Lung (tissue), 12 donors: ENCODE data around the gene ARHGAP27. TPM values are rescaled to one million over a fixed set of nuclear protein-coding genes. Genes with fewer than 3 reads are reported as not detected.

Source experiments
- ATAC-seq: fragments of 200-7000 bp; cut with Tn5 transposase; one replicate; pipeline ENCODE4 v1.9.1; 2020; ENCODE audit warnings: moderate number of reproducible peaks; ENCODE audit not compliant: insufficient read depth, low FRiP score
- DNase-seq, 3 donors: peaks; one replicate each; pipeline ENCODE4 v3.0.0-alpha.2; 2013 to 2017
- H3K27ac ChIP-seq, 2 donors: one replicate each; pipeline ENCODE4 v1.5.1; 2013; ENCODE audit warnings: mild to moderate bottlenecking in 2 of 2, moderate library complexity in 2 of 2, control low read depth in 1 of 2, inconsistent platforms in 1 of 2, low read depth in 1 of 2, low read length in 1 of 2
- H3K27me3 ChIP-seq, 3 donors: one replicate each; pipeline ENCODE4 v1.5.1; 2013; ENCODE audit warnings: low read length in 2 of 3; ENCODE audit not compliant: control insufficient read depth in 3 of 3, insufficient read depth in 3 of 3
- H3K36me3 ChIP-seq, 4 donors: one replicate each; pipeline ENCODE4 v1.5.1; 2013; ENCODE audit warnings: low read length in 4 of 4, mild to moderate bottlenecking in 1 of 4, moderate library complexity in 1 of 4; ENCODE audit not compliant: control insufficient read depth in 4 of 4, insufficient read depth in 4 of 4
- H3K4me1 ChIP-seq, 5 donors: one replicate each; pipeline ENCODE4 v1.5.1; 2013; ENCODE audit warnings: low read length in 5 of 5, mild to moderate bottlenecking in 2 of 5, moderate library complexity in 1 of 5; ENCODE audit not compliant: control insufficient read depth in 5 of 5, insufficient read depth in 5 of 5
- H3K4me3 ChIP-seq: one replicate; pipeline ENCODE4 v1.5.1; 2013; ENCODE audit warnings: mild to moderate bottlenecking, control low read depth, moderate library complexity
- H3K9ac ChIP-seq, 2 donors: one replicate each; pipeline ENCODE4 v1.5.1; 2013; ENCODE audit warnings: low read length in 2 of 2, control low read depth in 1 of 2; ENCODE audit not compliant: insufficient read depth in 1 of 2
- H3K9me3 ChIP-seq, 4 donors: one replicate each; pipeline ENCODE4 v1.5.1; 2013; ENCODE audit warnings: low read length in 3 of 4, mild to moderate bottlenecking in 1 of 4, moderate library complexity in 1 of 4; ENCODE audit not compliant: control insufficient read depth in 4 of 4, insufficient read depth in 3 of 4
- WGBS, 2 donors: extraction: QIAGEN DNeasy Blood & Tissue Kit; methylation state at CpG; one replicate each; pipeline ENCODE4 v1.1.7; 2013; 5-methylcytosine and 5-hydroxymethylcytosine counted together
- polyA plus RNA-seq, 2 donors: library from polyadenylated mRNA; stranded (reverse); fragments of 200-250 nt; gene quantifications; one replicate each; pipeline ENCODE4 v1.2.1, GENCODE V29; 2013
- total RNA-seq, 2 donors: library from RNA; depleted of rRNA in 1 of 2; stranded (reverse); fragments of >200 nt in 1 of 2; gene quantifications; one replicate each; pipeline ENCODE4 v1.2.1, GENCODE V29; 2014 to 2021
- TF ChIP-seq, protein P1 (sequence below): IDR thresholded peaks from 2 replicates; pipeline ENCODE4 v1.5.1; 2012; ENCODE audit warnings: mild to moderate bottlenecking; ENCODE audit errors: control extremely low read depth, extremely low read depth
- donor health status: control.
- donor health status: control.
- donor health status: Bipolar disorder and iron deficiency.
- donor health status: healthy.
- donor health status: DM: yes; HTN: yes; CAD: no.

ARHGAP27 gene
- total and polyA plus RNA-seq, 4 donors, result 42.4 to 85.8 (median 61.8) TPM

DNA sequence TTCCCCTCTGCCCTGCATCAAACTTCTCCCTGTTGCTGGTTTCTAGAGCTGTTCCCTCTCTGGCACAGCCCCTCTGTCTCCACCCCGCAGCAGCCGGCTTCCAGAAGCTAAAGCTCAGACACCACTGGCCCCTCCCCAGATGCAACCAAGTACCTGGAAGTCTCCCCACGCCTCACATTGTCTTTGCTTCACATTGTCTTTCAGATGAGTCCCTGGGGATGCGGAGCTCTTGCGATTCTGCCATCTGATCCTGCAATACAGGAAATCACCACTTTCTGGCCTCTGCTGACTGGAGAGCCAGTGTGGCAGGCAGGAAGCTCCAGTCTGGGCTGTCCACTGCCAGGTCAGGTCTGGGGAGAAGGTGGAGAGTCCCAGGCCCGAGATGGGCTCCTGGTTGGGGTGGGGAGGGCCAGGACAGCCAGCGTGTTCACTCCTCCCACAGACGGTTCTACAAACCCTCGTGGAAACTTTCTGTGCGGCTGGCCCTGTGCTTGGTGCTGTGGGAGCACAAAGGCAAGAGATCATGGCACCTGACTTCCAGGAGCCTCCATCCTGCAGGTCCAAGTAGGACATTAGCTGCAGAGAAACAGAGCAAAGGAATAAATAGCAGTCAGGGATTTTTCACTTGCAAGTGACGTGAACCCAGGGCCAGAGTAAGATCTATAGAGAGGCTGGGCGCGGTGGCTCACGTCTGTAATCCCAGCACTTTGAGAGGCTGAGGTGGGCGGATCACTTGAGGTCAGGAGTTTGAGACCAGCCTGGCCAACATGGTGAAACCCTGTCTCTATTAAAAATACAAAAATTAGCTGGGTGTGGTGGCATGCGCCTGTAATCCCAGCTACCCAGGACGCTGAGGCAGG lies 67.9 kb downstream of the ARHGAP27 start:
- 71 to 76% methylated on average over 17 of the region's 17 CpGs for WGBS, 2 donors
- H3K9me3 ChIP-seq, result no peaks in the 10 kb centered on the region
- ATAC-seq, result no peak
- no peak for DNase-seq
- H3K4me1 ChIP-seq, result peaks cover 0 to 6% (median 0%) of the 10 kb centered on the region in 5 donors
- TF ChIP-seq, protein P1, sequence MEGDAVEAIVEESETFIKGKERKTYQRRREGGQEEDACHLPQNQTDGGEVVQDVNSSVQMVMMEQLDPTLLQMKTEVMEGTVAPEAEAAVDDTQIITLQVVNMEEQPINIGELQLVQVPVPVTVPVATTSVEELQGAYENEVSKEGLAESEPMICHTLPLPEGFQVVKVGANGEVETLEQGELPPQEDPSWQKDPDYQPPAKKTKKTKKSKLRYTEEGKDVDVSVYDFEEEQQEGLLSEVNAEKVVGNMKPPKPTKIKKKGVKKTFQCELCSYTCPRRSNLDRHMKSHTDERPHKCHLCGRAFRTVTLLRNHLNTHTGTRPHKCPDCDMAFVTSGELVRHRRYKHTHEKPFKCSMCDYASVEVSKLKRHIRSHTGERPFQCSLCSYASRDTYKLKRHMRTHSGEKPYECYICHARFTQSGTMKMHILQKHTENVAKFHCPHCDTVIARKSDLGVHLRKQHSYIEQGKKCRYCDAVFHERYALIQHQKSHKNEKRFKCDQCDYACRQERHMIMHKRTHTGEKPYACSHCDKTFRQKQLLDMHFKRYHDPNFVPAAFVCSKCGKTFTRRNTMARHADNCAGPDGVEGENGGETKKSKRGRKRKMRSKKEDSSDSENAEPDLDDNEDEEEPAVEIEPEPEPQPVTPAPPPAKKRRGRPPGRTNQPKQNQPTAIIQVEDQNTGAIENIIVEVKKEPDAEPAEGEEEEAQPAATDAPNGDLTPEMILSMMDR, result no peak
- H3K9ac ChIP-seq, result no peak overlapping the region
- H3K27me3 ChIP-seq, result no peaks in the 10 kb centered on the region
- H3K27ac ChIP-seq, result no peak overlapping the region
- no peaks in the 10 kb centered on the region for H3K36me3 ChIP-seq
- no peak overlapping the region for H3K4me3 ChIP-seq

DNA sequence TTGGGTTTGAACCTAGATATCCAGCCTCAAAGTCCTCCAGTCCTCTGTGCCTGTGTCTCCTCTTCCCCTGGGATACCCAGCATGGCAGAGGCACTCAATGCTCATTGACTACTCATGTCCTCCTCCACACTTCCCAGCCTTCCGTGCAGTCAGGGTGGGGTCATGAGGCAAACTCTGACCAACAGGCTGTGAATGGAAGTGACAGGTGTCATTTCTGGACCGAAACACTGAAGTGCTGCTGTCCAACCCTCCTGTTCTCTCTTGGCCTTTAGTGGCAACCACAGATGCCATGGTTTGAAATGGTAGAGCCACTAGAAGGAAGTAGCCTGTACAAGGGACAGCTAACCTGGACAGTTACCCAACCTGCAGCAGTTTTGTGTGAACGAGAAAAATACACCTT lies 69.2 kb downstream of the ARHGAP27 start:
- H3K4me3 ChIP-seq, result no peak overlapping the region
- ATAC-seq (no peak), DNase-seq (no peak)
- H3K27ac ChIP-seq, result no peak overlapping the region
- TF ChIP-seq, protein P1, result no peak
- H3K27me3 ChIP-seq, result peaks cover 0 to 3% (median 2%) of the 10 kb centered on the region in 3 donors
- H3K4me1 ChIP-seq, result peaks cover 0 to 6% (median 0%) of the 10 kb centered on the region in 5 donors
- WGBS, 2 donors, result 88 to 93% methylated on average over 3 of the region's 3 CpGs
- H3K9me3 ChIP-seq, result no peaks in the 10 kb centered on the region
- H3K36me3 ChIP-seq, result no peaks in the 10 kb centered on the region
- H3K9ac ChIP-seq, result no peak overlapping the region

DNA sequence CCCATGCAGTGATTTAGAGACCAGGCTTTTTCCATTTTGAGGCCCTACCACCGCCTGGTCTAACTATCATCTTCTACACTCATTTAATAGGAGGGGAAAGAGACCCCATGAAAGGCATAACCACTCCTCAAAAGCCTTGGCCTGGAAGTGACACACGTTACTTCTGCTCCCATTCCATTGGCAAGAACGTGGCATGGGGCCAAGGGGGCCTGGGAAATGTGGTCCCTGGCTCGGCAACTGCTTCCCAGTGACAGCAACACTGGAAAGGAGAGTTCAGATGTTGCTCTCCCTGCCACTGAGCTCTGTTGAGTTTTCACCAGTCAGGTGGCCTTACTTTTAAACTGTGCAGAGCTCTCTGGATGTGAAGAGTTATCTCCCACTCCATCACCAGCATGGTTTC lies 70.7 kb downstream of the ARHGAP27 start:
- H3K27ac ChIP-seq, result no peak overlapping the region
- no peak for ATAC-seq
- WGBS, 2 donors, result 78 to 87% methylated on average over 4 of the region's 4 CpGs
- H3K36me3 ChIP-seq, result no peaks in the 10 kb centered on the region
- DNase-seq, result no peak
- H3K4me3 ChIP-seq, result no peak overlapping the region
- TF ChIP-seq, protein P1, result no peak
- no peaks in the 10 kb centered on the region for H3K9me3 ChIP-seq
- peaks cover 0 to 3% (median 2%) of the 10 kb centered on the region in 3 donors for H3K27me3 ChIP-seq
- H3K4me1 ChIP-seq, result peaks cover 0 to 6% (median 0%) of the 10 kb centered on the region in 5 donors
- H3K9ac ChIP-seq, result no peak overlapping the region
